ENCODE measurements around the gene MAPKBP1. TPM values are rescaled to one million over a fixed set of nuclear protein-coding genes. Genes with fewer than 3 reads are reported as not detected.
A peak's percentile ranks its signal among the peaks of the same experiment; 100 is the strongest.

Gene MAPKBP1
- total RNA-seq, 2 donors from 2014 or later, result 16.7 to 26.3 TPM

DNA sequence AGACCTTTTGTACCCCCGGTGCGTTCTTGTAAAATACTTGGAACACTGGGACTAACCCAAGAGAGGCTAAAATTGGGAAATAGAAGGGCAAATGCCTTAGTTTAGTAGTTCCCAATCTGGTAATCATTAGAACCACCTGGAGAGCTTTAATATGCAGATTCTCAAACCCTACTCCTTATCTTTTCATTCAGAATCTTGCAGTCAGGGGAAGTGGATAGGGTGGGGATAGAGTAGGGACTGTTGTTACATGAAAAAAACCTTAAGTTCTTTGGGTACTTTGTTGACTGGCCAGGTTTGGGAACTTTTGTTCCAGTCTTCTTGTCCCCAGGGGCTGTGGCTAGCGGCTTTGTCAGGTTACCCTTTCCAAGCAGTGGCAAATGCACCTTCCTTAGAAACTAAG, 15.9 kb downstream of the MAPKBP1 start:
- H3K9me3 ChIP-seq (ENCODE audit: control insufficient read depth, low read length), result no peaks in the 10 kb centered on the region
- H3K36me3 ChIP-seq (ENCODE audit: control insufficient read depth, insufficient read depth, low read length), result no peaks in the 10 kb centered on the region
- Mint-ChIP-seq H3K4me3 (no peak overlapping the region), H3K36me3 (ENCODE audit: low read depth) (no peaks in the 10 kb centered on the region), H3K27ac (peak overlapping the region; percentile 27), H3K9me3 (no peaks in the 10 kb centered on the region), H3K4me1 (peaks cover 31% of the 10 kb centered on the region), H3K27me3 (ENCODE audit: insufficient read depth) (no peaks in the 10 kb centered on the region)
- whole genome bisulfite sequencing, 2 experiments (ENCODE audit: insufficient coverage in 1 of 2, insufficient read length in 1 of 2), result 78 to 88% methylated on average over 3 of the region's 3 CpGs
- peaks cover 8% of the 10 kb centered on the region for H3K4me1 ChIP-seq (ENCODE audit: control insufficient read depth, insufficient read depth, low read length)
- no peak for TF ChIP-seq CTCF (conservative IDR thresholded peaks at IDR 0.05)
- no peak overlapping the region for H3K4me3 ChIP-seq (ENCODE audit: low read length)
- H3K27me3 ChIP-seq (ENCODE audit: control insufficient read depth, insufficient read depth, low read length, poor library complexity, severe bottlenecking), result no peaks in the 10 kb centered on the region
- DNase-seq, result no peak
- H3K27ac ChIP-seq (ENCODE audit: low read depth, low read length), result no peak overlapping the region
- no peak overlapping the region for H3K9ac ChIP-seq (ENCODE audit: extremely low read depth, low read length, poor library complexity, severe bottlenecking)

DNA sequence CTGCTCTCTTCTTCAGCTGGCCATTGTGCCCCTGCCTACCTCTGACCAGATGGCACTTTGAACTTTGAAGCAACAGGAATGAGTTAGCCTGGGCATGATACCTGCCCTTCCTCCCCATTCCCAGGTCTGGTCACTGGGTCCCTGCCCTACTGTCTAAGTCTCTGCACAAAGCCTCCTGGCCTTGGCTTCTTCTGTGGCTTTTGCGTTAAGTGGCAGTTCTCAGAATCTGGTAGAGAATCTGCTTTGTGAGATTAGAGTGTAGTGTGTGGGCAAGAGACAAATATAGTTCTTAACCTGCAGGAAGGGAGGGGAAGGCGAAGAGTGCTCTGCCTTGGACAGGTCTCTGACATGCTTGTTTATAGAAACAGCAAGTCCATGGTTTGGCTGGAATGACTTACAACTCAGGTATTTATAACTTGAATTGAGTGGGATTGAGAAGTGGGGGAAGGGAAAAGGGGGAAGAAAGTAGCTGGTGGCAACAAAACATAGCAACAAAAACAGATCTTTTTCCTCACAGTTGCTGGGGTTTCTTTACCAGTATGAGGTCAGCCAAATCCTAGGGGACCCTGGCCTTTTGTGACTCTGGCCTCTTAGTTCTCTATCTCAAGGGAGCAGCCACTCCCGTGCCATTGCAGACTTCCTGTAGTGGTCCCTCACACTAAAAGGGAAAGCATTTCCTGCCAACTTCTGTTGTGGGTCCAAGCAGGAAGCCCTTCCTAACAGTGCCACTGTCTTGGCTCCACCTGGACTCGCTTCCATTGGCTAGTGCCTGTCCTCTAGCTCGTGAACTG, 16.7 kb downstream of the MAPKBP1 start:
- 90 to 97% methylated on average over 4 to 5 of the region's 5 CpGs for WGBS, 2 experiments (ENCODE audit: insufficient coverage in 1 of 2, insufficient read length in 1 of 2)
- Histone ChIP-seq H3K9ac (ENCODE audit: extremely low read depth, low read length, poor library complexity, severe bottlenecking) (no peak overlapping the region), H3K4me3 (ENCODE audit: low read length) (no peak overlapping the region), H3K36me3 (ENCODE audit: control insufficient read depth, insufficient read depth, low read length) (no peaks in the 10 kb centered on the region), H3K27me3 (ENCODE audit: control insufficient read depth, insufficient read depth, low read length, poor library complexity, severe bottlenecking) (no peaks in the 10 kb centered on the region), H3K27ac (ENCODE audit: low read depth, low read length) (no peak overlapping the region), H3K4me1 (ENCODE audit: control insufficient read depth, insufficient read depth, low read length) (peaks cover 8% of the 10 kb centered on the region), H3K9me3 (ENCODE audit: control insufficient read depth, low read length) (no peaks in the 10 kb centered on the region)
- Mint-ChIP-seq H3K4me3 (no peak overlapping the region), H3K4me1 (peaks cover 31% of the 10 kb centered on the region), H3K27ac (peak overlapping the region; percentile 4), H3K9me3 (no peaks in the 10 kb centered on the region), H3K36me3 (ENCODE audit: low read depth) (no peaks in the 10 kb centered on the region), H3K27me3 (ENCODE audit: insufficient read depth) (no peaks in the 10 kb centered on the region)
- no peak for TF ChIP-seq CTCF (conservative IDR thresholded peaks at IDR 0.05)
- no peak for DNase-seq

DNA sequence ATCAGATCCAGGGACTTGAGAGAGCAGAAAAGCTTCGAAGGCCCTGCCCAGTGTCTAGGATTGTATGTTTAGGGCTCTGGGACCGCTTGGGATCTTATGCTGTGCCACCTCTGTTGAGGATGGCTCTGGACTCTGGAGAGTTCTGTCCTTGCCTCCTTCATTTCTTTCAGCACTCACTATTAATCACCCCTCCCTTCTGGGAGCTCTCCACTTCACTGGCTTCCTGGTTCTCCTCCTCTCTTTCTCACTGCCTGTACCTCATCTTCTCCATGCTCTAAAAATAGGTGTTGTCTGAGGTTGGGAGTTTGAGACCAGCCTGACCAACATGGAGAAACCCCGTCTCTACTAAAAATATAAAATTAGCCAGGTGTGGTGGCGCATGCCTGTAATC, 17.3 kb downstream of the MAPKBP1 start:
- peaks cover 31% of the 10 kb centered on the region for H3K4me1 Mint-ChIP-seq
- DNase-seq, result no peak
- WGBS, 2 experiments (ENCODE audit: insufficient coverage in 1 of 2, insufficient read length in 1 of 2), result 96 to 99% methylated on average over 4 of the region's 4 CpGs
- Histone ChIP-seq H3K36me3 (ENCODE audit: control insufficient read depth, insufficient read depth, low read length) (no peaks in the 10 kb centered on the region), H3K27me3 (ENCODE audit: control insufficient read depth, insufficient read depth, low read length, poor library complexity, severe bottlenecking) (no peaks in the 10 kb centered on the region), H3K4me1 (ENCODE audit: control insufficient read depth, insufficient read depth, low read length) (peaks cover 8% of the 10 kb centered on the region), H3K9me3 (ENCODE audit: control insufficient read depth, low read length) (no peaks in the 10 kb centered on the region), H3K9ac (ENCODE audit: extremely low read depth, low read length, poor library complexity, severe bottlenecking) (no peak overlapping the region), H3K27ac (ENCODE audit: low read depth, low read length) (no peak overlapping the region), H3K4me3 (ENCODE audit: low read length) (no peak overlapping the region)
- H3K27ac Mint-ChIP-seq, result no peak overlapping the region
- H3K36me3 Mint-ChIP-seq (ENCODE audit: low read depth), result no peaks in the 10 kb centered on the region
- no peaks in the 10 kb centered on the region for H3K27me3 Mint-ChIP-seq (ENCODE audit: insufficient read depth)
- no peak overlapping the region for H3K4me3 Mint-ChIP-seq
- H3K9me3 Mint-ChIP-seq, result no peaks in the 10 kb centered on the region
- no peak for TF ChIP-seq CTCF (conservative IDR thresholded peaks at IDR 0.05)
